GM21786 (cell line): ENCODE data around the gene PRR4.

Experiments
- ATAC-seq: cut with Tn5 transposase; IDR thresholded peaks from one replicate; pipeline ENCODE4 v1.9.1; 2021; ENCODE audit not compliant: unreplicated experiment

PRR4 gene

GRCh38 chr12:10849425-10849878 is at the start of gene PRR4:
Gene PRR4, minus strand, starts transcription at chr12:10849475. Its CDS starts 38 bp downstream, at chr12:10849437.
- no peak for ATAC-seq

GRCh38 chr12:10896854-10897253 is 47.6 kb upstream of the PRR4 start:
- ATAC-seq = no peak

- no peak for ATAC-seq
Measured at GRCh38 chr12:10891937-10892336, 42.7 kb upstream of the PRR4 start.

GRCh38 chr12:10889226-10889625 is 40.0 kb upstream of the PRR4 start:
- ATAC-seq = no peak

GRCh38 chr12:10884086-10884725 is 34.9 kb upstream of the PRR4 start, which contains the start of gene PRH1:
Gene PRH1, minus strand, starts transcription at chr12:10884255. Its CDS starts 38 bp downstream, at chr12:10884217.
- no peak for ATAC-seq

- no peak for ATAC-seq
Measured at GRCh38 chr12:10873378-10873777, 24.1 kb upstream of the PRR4 start.

GRCh38 chr12:10867381-10867780 is 18.1 kb upstream of the PRR4 start:
- ATAC-seq = no peak

GRCh38 chr12:10863512-10864218 is 14.4 kb upstream of the PRR4 start:
- ATAC-seq = no peak

- no peak for ATAC-seq
Measured at GRCh38 chr12:10861366-10861765, 12.1 kb upstream of the PRR4 start.

GRCh38 chr12:10855807-10856206 is 6.5 kb upstream of the PRR4 start:
- no peak for ATAC-seq

- no peak for ATAC-seq
Measured at GRCh38 chr12:10853776-10854175, 4.5 kb upstream of the PRR4 start.

GRCh38 chr12:10851243-10851858 is 2.1 kb upstream of the PRR4 start:
- no peak for ATAC-seq

GRCh38 chr12:10847744-10848143 is 1.5 kb downstream of the PRR4 start:
- no peak for ATAC-seq

GRCh38 chr12:10842862-10843261 is 6.4 kb downstream of the PRR4 start:
- ATAC-seq = no peak

GRCh38 chr12:10838461-10838860 is 10.8 kb downstream of the PRR4 start:
- ATAC-seq = no peak

- no peak for ATAC-seq
Measured at GRCh38 chr12:10829994-10830393, 19.3 kb downstream of the PRR4 start.

GRCh38 chr12:10826258-10826657 is 23.0 kb downstream of the PRR4 start, which contains the start of gene TAS2R10:
Gene TAS2R10, minus strand, starts transcription at chr12:10826358. Its CDS starts 89 bp downstream, at chr12:10826269.
- no peak for ATAC-seq

GRCh38 chr12:10824957-10825356 is 24.3 kb downstream of the PRR4 start:
- ATAC-seq = no peak

GRCh38 chr12:10811883-10812536 is 37.3 kb downstream of the PRR4 start:
- ATAC-seq = no peak

- ATAC-seq = no peak
Measured at GRCh38 chr12:10810068-10810467, 39.2 kb downstream of the PRR4 start, which contains the start of gene TAS2R9. Gene TAS2R9, minus strand, starts transcription at chr12:10810168. Its CDS starts 93 bp downstream, at chr12:10810075.

- no peak for ATAC-seq
Measured at GRCh38 chr12:10807186-10807585, 42.1 kb downstream of the PRR4 start, which contains the start of gene TAS2R8. Gene TAS2R8, minus strand, starts transcription at chr12:10807286. Its CDS starts 306 bp downstream, at chr12:10806980.
